ENCODE measurements around the gene ZNF133.
"Not testable (repeated sequence)": the region's sequence is repeated elsewhere in the genome, so short reads cannot be mapped to it uniquely, and the experiment has no call there.

ZNF133 gene

GRCh38 chr20:18287915-18288748, at the start of gene ZNF133:
ZNF133 (plus strand) TSS chr20:18288527; CDS start chr20:18305687, 17,160 bp downstream.
- peak within 1 kb of the TSS; percentile 99 for H3K4me3 Mint-ChIP-seq
- peaks cover 23 to 25% of the 10 kb centered on the region in 2 donors for H3K9me3 Mint-ChIP-seq
- H3K27me3 Mint-ChIP-seq, result peaks cover 26% of the 10 kb centered on the region
- H3K27ac Mint-ChIP-seq, result peak within 1 kb of the TSS; percentile 99
- ATAC-seq (peak; percentile 98), DNase-seq (peak; percentile 95)
- peaks cover 29% of the 10 kb centered on the region for H3K4me1 Mint-ChIP-seq

GRCh38 chr20:18240997-18241396, 47.3 kb upstream of the ZNF133 start:
- no peak overlapping the region for H3K27ac Mint-ChIP-seq
- H3K9me3 Mint-ChIP-seq, result peaks cover 9 to 24% of the 10 kb centered on the region in 2 donors
- no peaks in the 10 kb centered on the region for H3K4me1 Mint-ChIP-seq
- DNase-seq (no peak), ATAC-seq (no peak)
- H3K4me3 Mint-ChIP-seq, result no peak overlapping the region
- H3K27me3 Mint-ChIP-seq, result peaks cover 53% of the 10 kb centered on the region

GRCh38 chr20:18243802-18244201, 44.5 kb upstream of the ZNF133 start:
- H3K9me3 Mint-ChIP-seq, result peaks cover 9 to 24% of the 10 kb centered on the region in 2 donors
- DNase-seq (no peak), ATAC-seq (no peak)
- no peaks in the 10 kb centered on the region for H3K4me1 Mint-ChIP-seq
- H3K27ac Mint-ChIP-seq, result no peak overlapping the region
- H3K27me3 Mint-ChIP-seq, result peaks cover 68% of the 10 kb centered on the region
- no peak overlapping the region for H3K4me3 Mint-ChIP-seq

GRCh38 chr20:18248545-18248944, 39.8 kb upstream of the ZNF133 start:
- not testable (repeated sequence) for H3K27ac Mint-ChIP-seq, H3K4me1 Mint-ChIP-seq, H3K4me3 Mint-ChIP-seq, DNase-seq, H3K9me3 Mint-ChIP-seq, ATAC-seq
- peaks cover 31% of the 10 kb centered on the region for H3K27me3 Mint-ChIP-seq

- no peak for DNase-seq
- Mint-ChIP-seq H3K27me3 (peaks cover 27% of the 10 kb centered on the region), H3K4me1 (no peaks in the 10 kb centered on the region)
Observed at GRCh38 chr20:18250217-18250616, 38.1 kb upstream of the ZNF133 start.

GRCh38 chr20:18252597-18253451, 35.5 kb upstream of the ZNF133 start:
- DNase-seq (no peak), ATAC-seq (no peak)
- H3K4me3 Mint-ChIP-seq, result no peak overlapping the region
- H3K9me3 Mint-ChIP-seq, result no peaks in the 10 kb centered on the region
- peaks cover 8% of the 10 kb centered on the region for H3K27me3 Mint-ChIP-seq
- H3K27ac Mint-ChIP-seq, result no peak overlapping the region
- H3K4me1 Mint-ChIP-seq, result no peaks in the 10 kb centered on the region

More at GRCh38 chr20:18250217-18250616, 38.1 kb upstream of the ZNF133 start:
- Mint-ChIP-seq H3K4me3 (no peak overlapping the region), H3K9me3 (no peaks in the 10 kb centered on the region), H3K27ac (no peak overlapping the region)
- ATAC-seq, result no peak

GRCh38 chr20:18254615-18255014, 33.7 kb upstream of the ZNF133 start:
- ATAC-seq (no peak), DNase-seq (no peak)
- peaks cover 8% of the 10 kb centered on the region for H3K27me3 Mint-ChIP-seq
- H3K9me3 Mint-ChIP-seq, result no peaks in the 10 kb centered on the region
- no peak overlapping the region for H3K27ac Mint-ChIP-seq
- no peak overlapping the region for H3K4me3 Mint-ChIP-seq
- no peaks in the 10 kb centered on the region for H3K4me1 Mint-ChIP-seq

GRCh38 chr20:18255526-18255925, 32.8 kb upstream of the ZNF133 start:
- no peak overlapping the region for H3K27ac Mint-ChIP-seq
- DNase-seq, result no peak
- no peaks in the 10 kb centered on the region for H3K4me1 Mint-ChIP-seq
- no peak for ATAC-seq
- H3K27me3 Mint-ChIP-seq, result peaks cover 8% of the 10 kb centered on the region
- no peaks in the 10 kb centered on the region for H3K9me3 Mint-ChIP-seq
- H3K4me3 Mint-ChIP-seq, result no peak overlapping the region

- H3K27me3 Mint-ChIP-seq, result peaks cover 8% of the 10 kb centered on the region
- H3K9me3 Mint-ChIP-seq, result no peaks in the 10 kb centered on the region
- H3K4me1 Mint-ChIP-seq, result no peaks in the 10 kb centered on the region
- no peak for ATAC-seq
- H3K27ac Mint-ChIP-seq, result no peak overlapping the region
- no peak overlapping the region for H3K4me3 Mint-ChIP-seq
- no peak for DNase-seq
Observed at GRCh38 chr20:18256440-18257090, 31.8 kb upstream of the ZNF133 start.

GRCh38 chr20:18258126-18258860, 30.0 kb upstream of the ZNF133 start:
- ATAC-seq (no peak), DNase-seq (no peak)
- H3K27me3 Mint-ChIP-seq, result peaks cover 8% of the 10 kb centered on the region
- H3K4me3 Mint-ChIP-seq, result no peak overlapping the region
- no peak overlapping the region for H3K27ac Mint-ChIP-seq
- no peaks in the 10 kb centered on the region for H3K9me3 Mint-ChIP-seq
- no peaks in the 10 kb centered on the region for H3K4me1 Mint-ChIP-seq

GRCh38 chr20:18259730-18260129, 28.6 kb upstream of the ZNF133 start:
- H3K4me3 Mint-ChIP-seq, result no peak overlapping the region
- no peak for ATAC-seq
- no peak for DNase-seq
- no peaks in the 10 kb centered on the region for H3K4me1 Mint-ChIP-seq
- H3K9me3 Mint-ChIP-seq, result no peaks in the 10 kb centered on the region
- H3K27me3 Mint-ChIP-seq, result no peaks in the 10 kb centered on the region
- no peak overlapping the region for H3K27ac Mint-ChIP-seq

GRCh38 chr20:18263723-18264122, 24.6 kb upstream of the ZNF133 start:
- ATAC-seq, result no peak
- no peak overlapping the region for H3K4me3 Mint-ChIP-seq
- H3K4me1 Mint-ChIP-seq, result no peaks in the 10 kb centered on the region
- peaks cover 17% of the 10 kb centered on the region for H3K27me3 Mint-ChIP-seq
- H3K9me3 Mint-ChIP-seq, result no peaks in the 10 kb centered on the region
- H3K27ac Mint-ChIP-seq, result no peak overlapping the region
- DNase-seq, result no peak

GRCh38 chr20:18265441-18265840, 22.9 kb upstream of the ZNF133 start:
- no peaks in the 10 kb centered on the region for H3K9me3 Mint-ChIP-seq
- H3K27ac Mint-ChIP-seq, result no peak overlapping the region
- no peak for ATAC-seq
- no peaks in the 10 kb centered on the region for H3K4me1 Mint-ChIP-seq
- H3K27me3 Mint-ChIP-seq, result peaks cover 19% of the 10 kb centered on the region
- DNase-seq, result no peak
- H3K4me3 Mint-ChIP-seq, result no peak overlapping the region

- H3K4me3 Mint-ChIP-seq, result no peak overlapping the region
- DNase-seq, result no peak
- no peaks in the 10 kb centered on the region for H3K9me3 Mint-ChIP-seq
- no peak overlapping the region for H3K27ac Mint-ChIP-seq
- H3K27me3 Mint-ChIP-seq, result peaks cover 19% of the 10 kb centered on the region
- H3K4me1 Mint-ChIP-seq, result no peaks in the 10 kb centered on the region
- no peak for ATAC-seq
Observed at GRCh38 chr20:18266282-18266681, 22.0 kb upstream of the ZNF133 start.

- ATAC-seq (no peak), DNase-seq (no peak)
- H3K4me3 Mint-ChIP-seq, result no peak overlapping the region
- peaks cover 28% of the 10 kb centered on the region for H3K27me3 Mint-ChIP-seq
- H3K27ac Mint-ChIP-seq, result no peak overlapping the region
- H3K4me1 Mint-ChIP-seq, result no peaks in the 10 kb centered on the region
- H3K9me3 Mint-ChIP-seq, result no peaks in the 10 kb centered on the region
Observed at GRCh38 chr20:18267815-18268214, 20.5 kb upstream of the ZNF133 start.

Data from stimulated activated naive CD8-positive, alpha-beta T cell treated with anti-CD3 and anti-CD28 coated beads, Interleukin-15, amount 100 ng/mL, for 72 hours (primary cell).